Measurements from ENCODE around the gene RPL27A. TPM values are rescaled to one million over a fixed set of nuclear protein-coding genes. Genes with fewer than 3 reads are reported as not detected.

Gene RPL27A
- total RNA-seq, 1 experiment from 2014 or later, result 629 TPM

GRCh38 chr11:8735094-8735493 is 52.5 kb downstream of the RPL27A start:
- CTCF ChIA-PET, result no interaction called here
- POLR2A ChIA-PET (ENCODE audit: low non-redundant PET), result no interaction called here
- intact Hi-C loops (cut with micrococcal nuclease; ENCODE audit: unreplicated experiment), result no loop called here

DNA sequence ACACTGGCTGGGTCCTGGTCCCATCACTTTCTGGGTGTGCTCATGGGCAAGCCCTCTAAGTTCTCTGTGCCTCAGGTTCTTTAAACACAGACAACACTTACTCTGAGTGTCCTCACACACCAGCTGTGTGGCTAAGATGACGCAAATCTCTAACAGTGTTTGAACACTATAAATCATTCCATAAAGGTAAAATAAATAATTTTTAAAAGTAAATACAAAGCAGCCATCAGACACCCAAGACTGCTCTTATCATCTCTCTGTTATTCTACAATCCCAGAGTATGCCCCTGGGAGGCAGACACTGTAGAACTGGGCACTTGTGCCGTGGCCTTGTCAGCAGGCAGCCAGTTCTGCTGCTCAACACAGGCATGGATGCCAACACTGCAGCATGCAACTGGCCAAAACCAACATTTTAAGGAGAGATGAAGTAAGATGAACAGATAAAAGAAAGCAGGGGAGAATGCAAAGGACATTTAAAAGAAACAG is 56.8 kb downstream of the RPL27A start:
- CTCF ChIA-PET, result no interaction called here
- BruUV-seq (replicated peaks), result no TSS peak
- H3K4me3 ChIP-seq (ENCODE audit: low read depth, low read length, poor library complexity, severe bottlenecking), result no peak overlapping the region
- no peak for DNase-seq (ENCODE audit: low spot score)
- H3K27ac ChIP-seq (ENCODE audit: low read depth, low read length, poor library complexity, severe bottlenecking), result no peak overlapping the region
- TF ChIP-seq, protein P1, sequence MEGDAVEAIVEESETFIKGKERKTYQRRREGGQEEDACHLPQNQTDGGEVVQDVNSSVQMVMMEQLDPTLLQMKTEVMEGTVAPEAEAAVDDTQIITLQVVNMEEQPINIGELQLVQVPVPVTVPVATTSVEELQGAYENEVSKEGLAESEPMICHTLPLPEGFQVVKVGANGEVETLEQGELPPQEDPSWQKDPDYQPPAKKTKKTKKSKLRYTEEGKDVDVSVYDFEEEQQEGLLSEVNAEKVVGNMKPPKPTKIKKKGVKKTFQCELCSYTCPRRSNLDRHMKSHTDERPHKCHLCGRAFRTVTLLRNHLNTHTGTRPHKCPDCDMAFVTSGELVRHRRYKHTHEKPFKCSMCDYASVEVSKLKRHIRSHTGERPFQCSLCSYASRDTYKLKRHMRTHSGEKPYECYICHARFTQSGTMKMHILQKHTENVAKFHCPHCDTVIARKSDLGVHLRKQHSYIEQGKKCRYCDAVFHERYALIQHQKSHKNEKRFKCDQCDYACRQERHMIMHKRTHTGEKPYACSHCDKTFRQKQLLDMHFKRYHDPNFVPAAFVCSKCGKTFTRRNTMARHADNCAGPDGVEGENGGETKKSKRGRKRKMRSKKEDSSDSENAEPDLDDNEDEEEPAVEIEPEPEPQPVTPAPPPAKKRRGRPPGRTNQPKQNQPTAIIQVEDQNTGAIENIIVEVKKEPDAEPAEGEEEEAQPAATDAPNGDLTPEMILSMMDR (conservative IDR thresholded peaks at IDR 0.05; ENCODE audit: low read depth, low read length), result no peak
- no peak for TF ChIP-seq EZH2 (IDR thresholded peaks at IDR 0.05; ENCODE audit: borderline replicate concordance, low read depth, low read length, poor library complexity, severe bottlenecking)
- H3K27me3 ChIP-seq (replicated peaks; ENCODE audit: insufficient read depth, low read depth, low read length, poor library complexity), result no peaks in the 10 kb centered on the region
- POLR2A ChIA-PET (ENCODE audit: low non-redundant PET), result no interaction called here
- no peaks in the 10 kb centered on the region for H3K4me1 ChIP-seq (ENCODE audit: insufficient read depth, low read length, poor library complexity, severe bottlenecking)
- intact Hi-C loops (cut with micrococcal nuclease; ENCODE audit: unreplicated experiment), result no loop called here
- H3K9me3 ChIP-seq (ENCODE audit: low read depth, low read length, poor library complexity, severe bottlenecking), result no peaks in the 10 kb centered on the region
- H3K36me3 ChIP-seq (ENCODE audit: insufficient read depth, low read length, poor library complexity, severe bottlenecking), result no peaks in the 10 kb centered on the region

More at GRCh38 chr11:8735094-8735493, 52.5 kb downstream of the RPL27A start:
- DNase-seq (ENCODE audit: low spot score), result no peak
- Histone ChIP-seq H3K4me1 (ENCODE audit: insufficient read depth, low read length, poor library complexity, severe bottlenecking) (no peaks in the 10 kb centered on the region), H3K36me3 (ENCODE audit: insufficient read depth, low read length, poor library complexity, severe bottlenecking) (no peaks in the 10 kb centered on the region), H3K9me3 (ENCODE audit: low read depth, low read length, poor library complexity, severe bottlenecking) (no peaks in the 10 kb centered on the region), H3K27ac (ENCODE audit: low read depth, low read length, poor library complexity, severe bottlenecking) (no peak overlapping the region), H3K27me3 (replicated peaks; ENCODE audit: insufficient read depth, low read depth, low read length, poor library complexity) (no peaks in the 10 kb centered on the region), H3K4me3 (ENCODE audit: low read depth, low read length, poor library complexity, severe bottlenecking) (no peak overlapping the region)
- TF ChIP-seq, protein P1 (conservative IDR thresholded peaks at IDR 0.05; ENCODE audit: low read depth, low read length), result no peak
- no peak for TF ChIP-seq EZH2 (IDR thresholded peaks at IDR 0.05; ENCODE audit: borderline replicate concordance, low read depth, low read length, poor library complexity, severe bottlenecking)
- BruUV-seq (replicated peaks), result no TSS peak

Other genes with a start within 250 kb of the RPL27A start
- not detected in 2 replicates for gene STK33, start 88.6 kb upstream of the RPL27A start, total RNA-seq (2021)
- gene TRIM66, start 127 bp upstream of the RPL27A start, total RNA-seq (2021), result 9.7 and 14.6 TPM in 2 replicates
- 26.7 and 28.9 TPM in 2 replicates for gene AKIP1, start 228.4 kb downstream of the RPL27A start, total RNA-seq (2021)